A549 (cell line): ENCODE data around the gene STPG2.

ENCODE experiments used
- CEBPB ChIP-seq, 2 experiments: fragments of >200 bp in 1 of 2; sonication (Bioruptor Twin) in 1 of 2; formaldehyde crosslinking in 1 of 2; IDR thresholded peaks; 2 replicates each; pipeline ENCODE4 v1.6.1; 2012 to 2016
- EHF ChIP-seq: fragments of 250-450 bp; sonication (Bioruptor Pico); IDR thresholded peaks from 2 replicates; pipeline ENCODE4 v1.5.0; 2020; ENCODE audit warnings: mild to moderate bottlenecking
- HDAC2 ChIP-seq: fragments of 200-600 bp; sonication (generic); IDR thresholded peaks from 2 replicates; pipeline ENCODE4 v1.6.1; 2016
- POLR2A ChIP-seq: IDR thresholded peaks from 2 replicates; pipeline ENCODE4 v1.6.1; 2012; ENCODE audit warnings: mild to moderate bottlenecking, low read length
- RAD21 ChIP-seq, 2 experiments: fragments of >200 bp in 1 of 2; sonication (Bioruptor Twin) in 1 of 2; formaldehyde crosslinking in 1 of 2; IDR thresholded peaks in 1 of 2; conservative IDR thresholded peaks in 1 of 2; 2 replicates in 1 of 2; 3 replicates in 1 of 2; pipeline ENCODE4 v1.6.1; 2012 to 2018; ENCODE audit warnings: inconsistent platforms in 1 of 2
- RCOR1 ChIP-seq: fragments of 150-350 bp; IDR thresholded peaks from 2 replicates; pipeline ENCODE4 v1.6.1; 2014; ENCODE audit warnings: antibody characterized with exemption, low read length, low read depth
- SMC3 ChIP-seq: fragments of >200 bp; sonication (Bioruptor Twin); formaldehyde crosslinking; IDR thresholded peaks from 3 replicates; pipeline ENCODE4 v1.6.1; 2018; ENCODE audit warnings: inconsistent platforms
- SREBF2 ChIP-seq: fragments of 450-650 bp; IDR thresholded peaks from 2 replicates; pipeline ENCODE4 v1.6.1; 2014; ENCODE audit warnings: mild to moderate bottlenecking, moderate library complexity
- TF ChIP-seq, protein P1 (sequence below): fragments of >200 bp; sonication (Bioruptor Twin); formaldehyde crosslinking; IDR thresholded peaks from 3 replicates; pipeline ENCODE4 v1.5.1; 2016
- TF ChIP-seq, protein P2 (sequence below): IDR thresholded peaks from 2 replicates; pipeline ENCODE4 v1.6.1; 2012
- TF ChIP-seq, protein P3 (sequence below): IDR thresholded peaks from 2 replicates; pipeline ENCODE4 v1.6.1; 2012
- TF ChIP-seq, protein P4 (sequence below): fragments of 200-600 bp; sonication (generic); IDR thresholded peaks from 2 replicates; pipeline ENCODE4 v1.6.1; 2016; ENCODE audit warnings: antibody characterized with exemption, mild to moderate bottlenecking, moderate library complexity
- TF ChIP-seq, protein P5 (sequence below): fragments of 250-450 bp; sonication (Bioruptor Pico); IDR thresholded peaks from 2 replicates; pipeline ENCODE4 v1.5.0; 2021; ENCODE audit warnings: mild to moderate bottlenecking, moderate library complexity, borderline replicate concordance

DNA sequence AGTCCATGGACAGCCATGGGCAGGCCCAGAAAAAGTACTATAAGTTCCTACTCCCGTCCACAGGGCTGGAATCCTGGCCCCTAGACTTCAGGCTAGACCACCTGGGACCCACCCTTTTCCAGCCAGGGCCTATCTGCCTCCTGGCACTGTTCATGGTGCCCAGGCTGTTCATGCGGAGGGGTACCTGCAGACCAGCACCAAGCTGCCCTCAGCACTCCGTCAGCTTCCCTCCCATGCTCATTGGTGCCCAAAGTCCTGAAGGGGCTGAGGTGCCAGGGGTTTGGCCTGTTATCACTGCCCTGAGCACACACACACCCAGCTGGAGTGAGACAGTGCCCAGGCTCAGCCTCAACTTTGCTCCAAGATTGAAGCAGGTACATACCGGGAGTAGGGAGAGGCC, 477.7 kb downstream of the STPG2 start:
- TF ChIP-seq, protein P1, sequence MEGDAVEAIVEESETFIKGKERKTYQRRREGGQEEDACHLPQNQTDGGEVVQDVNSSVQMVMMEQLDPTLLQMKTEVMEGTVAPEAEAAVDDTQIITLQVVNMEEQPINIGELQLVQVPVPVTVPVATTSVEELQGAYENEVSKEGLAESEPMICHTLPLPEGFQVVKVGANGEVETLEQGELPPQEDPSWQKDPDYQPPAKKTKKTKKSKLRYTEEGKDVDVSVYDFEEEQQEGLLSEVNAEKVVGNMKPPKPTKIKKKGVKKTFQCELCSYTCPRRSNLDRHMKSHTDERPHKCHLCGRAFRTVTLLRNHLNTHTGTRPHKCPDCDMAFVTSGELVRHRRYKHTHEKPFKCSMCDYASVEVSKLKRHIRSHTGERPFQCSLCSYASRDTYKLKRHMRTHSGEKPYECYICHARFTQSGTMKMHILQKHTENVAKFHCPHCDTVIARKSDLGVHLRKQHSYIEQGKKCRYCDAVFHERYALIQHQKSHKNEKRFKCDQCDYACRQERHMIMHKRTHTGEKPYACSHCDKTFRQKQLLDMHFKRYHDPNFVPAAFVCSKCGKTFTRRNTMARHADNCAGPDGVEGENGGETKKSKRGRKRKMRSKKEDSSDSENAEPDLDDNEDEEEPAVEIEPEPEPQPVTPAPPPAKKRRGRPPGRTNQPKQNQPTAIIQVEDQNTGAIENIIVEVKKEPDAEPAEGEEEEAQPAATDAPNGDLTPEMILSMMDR: no peak
- TF ChIP-seq CEBPB (IDR thresholded peaks at IDR 0.05) (no peak), RAD21 (conservative IDR thresholded peaks at IDR 0.05 in 1 of 2, IDR thresholded peaks at IDR 0.05 in 1 of 2) (no peak), SMC3 (no peak), HDAC2 (no peak), RCOR1 (no peak), POLR2A (no peak), SREBF2 (no peak), EHF (CRISPR knock-in tag) (no peak)
- TF ChIP-seq, protein P2, sequence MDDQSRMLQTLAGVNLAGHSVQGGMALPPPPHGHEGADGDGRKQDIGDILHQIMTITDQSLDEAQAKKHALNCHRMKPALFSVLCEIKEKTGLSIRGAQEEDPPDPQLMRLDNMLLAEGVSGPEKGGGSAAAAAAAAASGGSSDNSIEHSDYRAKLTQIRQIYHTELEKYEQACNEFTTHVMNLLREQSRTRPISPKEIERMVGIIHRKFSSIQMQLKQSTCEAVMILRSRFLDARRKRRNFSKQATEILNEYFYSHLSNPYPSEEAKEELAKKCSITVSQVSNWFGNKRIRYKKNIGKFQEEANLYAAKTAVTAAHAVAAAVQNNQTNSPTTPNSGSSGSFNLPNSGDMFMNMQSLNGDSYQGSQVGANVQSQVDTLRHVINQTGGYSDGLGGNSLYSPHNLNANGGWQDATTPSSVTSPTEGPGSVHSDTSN: no peak
- TF ChIP-seq, protein P3, sequence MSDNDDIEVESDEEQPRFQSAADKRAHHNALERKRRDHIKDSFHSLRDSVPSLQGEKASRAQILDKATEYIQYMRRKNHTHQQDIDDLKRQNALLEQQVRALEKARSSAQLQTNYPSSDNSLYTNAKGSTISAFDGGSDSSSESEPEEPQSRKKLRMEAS: no peak
- TF ChIP-seq, protein P4, sequence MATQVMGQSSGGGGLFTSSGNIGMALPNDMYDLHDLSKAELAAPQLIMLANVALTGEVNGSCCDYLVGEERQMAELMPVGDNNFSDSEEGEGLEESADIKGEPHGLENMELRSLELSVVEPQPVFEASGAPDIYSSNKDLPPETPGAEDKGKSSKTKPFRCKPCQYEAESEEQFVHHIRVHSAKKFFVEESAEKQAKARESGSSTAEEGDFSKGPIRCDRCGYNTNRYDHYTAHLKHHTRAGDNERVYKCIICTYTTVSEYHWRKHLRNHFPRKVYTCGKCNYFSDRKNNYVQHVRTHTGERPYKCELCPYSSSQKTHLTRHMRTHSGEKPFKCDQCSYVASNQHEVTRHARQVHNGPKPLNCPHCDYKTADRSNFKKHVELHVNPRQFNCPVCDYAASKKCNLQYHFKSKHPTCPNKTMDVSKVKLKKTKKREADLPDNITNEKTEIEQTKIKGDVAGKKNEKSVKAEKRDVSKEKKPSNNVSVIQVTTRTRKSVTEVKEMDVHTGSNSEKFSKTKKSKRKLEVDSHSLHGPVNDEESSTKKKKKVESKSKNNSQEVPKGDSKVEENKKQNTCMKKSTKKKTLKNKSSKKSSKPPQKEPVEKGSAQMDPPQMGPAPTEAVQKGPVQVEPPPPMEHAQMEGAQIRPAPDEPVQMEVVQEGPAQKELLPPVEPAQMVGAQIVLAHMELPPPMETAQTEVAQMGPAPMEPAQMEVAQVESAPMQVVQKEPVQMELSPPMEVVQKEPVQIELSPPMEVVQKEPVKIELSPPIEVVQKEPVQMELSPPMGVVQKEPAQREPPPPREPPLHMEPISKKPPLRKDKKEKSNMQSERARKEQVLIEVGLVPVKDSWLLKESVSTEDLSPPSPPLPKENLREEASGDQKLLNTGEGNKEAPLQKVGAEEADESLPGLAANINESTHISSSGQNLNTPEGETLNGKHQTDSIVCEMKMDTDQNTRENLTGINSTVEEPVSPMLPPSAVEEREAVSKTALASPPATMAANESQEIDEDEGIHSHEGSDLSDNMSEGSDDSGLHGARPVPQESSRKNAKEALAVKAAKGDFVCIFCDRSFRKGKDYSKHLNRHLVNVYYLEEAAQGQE: no peak
- TF ChIP-seq, protein P5, sequence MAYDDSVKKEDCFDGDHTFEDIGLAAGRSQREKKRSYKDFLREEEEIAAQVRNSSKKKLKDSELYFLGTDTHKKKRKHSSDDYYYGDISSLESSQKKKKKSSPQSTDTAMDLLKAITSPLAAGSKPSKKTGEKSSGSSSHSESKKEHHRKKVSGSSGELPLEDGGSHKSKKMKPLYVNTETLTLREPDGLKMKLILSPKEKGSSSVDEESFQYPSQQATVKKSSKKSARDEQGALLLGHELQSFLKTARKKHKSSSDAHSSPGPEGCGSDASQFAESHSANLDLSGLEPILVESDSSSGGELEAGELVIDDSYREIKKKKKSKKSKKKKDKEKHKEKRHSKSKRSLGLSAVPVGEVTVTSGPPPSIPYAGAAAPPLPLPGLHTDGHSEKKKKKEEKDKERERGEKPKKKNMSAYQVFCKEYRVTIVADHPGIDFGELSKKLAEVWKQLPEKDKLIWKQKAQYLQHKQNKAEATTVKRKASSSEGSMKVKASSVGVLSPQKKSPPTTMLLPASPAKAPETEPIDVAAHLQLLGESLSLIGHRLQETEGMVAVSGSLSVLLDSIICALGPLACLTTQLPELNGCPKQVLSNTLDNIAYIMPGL (CRISPR knock-in tag): no peak
